ENCODE measurements around the gene AFAP1. TPM values are rescaled to one million over a fixed set of nuclear protein-coding genes. Genes with fewer than 3 reads are reported as not detected.

The AFAP1 gene
- total RNA-seq, 4 donors from 2014 or later, result 4.4 to 16.6 (median 10.7) TPM

DNA sequence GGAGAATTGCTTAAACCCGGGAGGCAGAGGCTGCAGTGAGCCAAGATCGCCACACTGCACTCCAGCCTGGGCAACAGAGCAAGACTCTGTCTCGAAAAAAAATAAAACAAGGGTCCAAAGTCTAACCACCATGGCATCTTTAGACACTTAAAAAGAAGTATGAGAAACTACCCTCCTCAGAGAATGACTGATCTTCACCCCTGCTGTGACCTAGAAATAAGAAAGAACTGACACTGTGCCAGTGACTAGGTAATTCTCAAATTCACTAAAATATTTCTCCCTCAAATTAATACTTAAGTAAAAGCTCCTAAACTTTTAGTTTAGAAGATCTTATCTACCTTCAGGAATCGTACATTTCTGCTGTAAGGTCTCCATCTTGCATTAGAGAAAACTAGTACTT is 80.3 kb downstream of the AFAP1 start:
- H3K36me3 ChIP-seq, result peaks cover 0 to 23% (median 0%) of the 10 kb centered on the region in 3 donors
- TF ChIP-seq CTCF (IDR thresholded peaks at IDR 0.05) (no peak), POLR2A (IDR thresholded peaks at IDR 0.05) (no peak)
- H3K27me3 ChIP-seq, result no peaks in the 10 kb centered on the region
- no peak overlapping the region for H3K27ac ChIP-seq
- WGBS, 2 donors, result 60 to 81% methylated on average over 3 of the region's 4 CpGs
- no peaks in the 10 kb centered on the region for H3K9me3 ChIP-seq
- intact Hi-C loops (cut with DNase I), result no loop called here
- no peak overlapping the region for H3K4me3 ChIP-seq
- peaks cover 0 to 53% (median 21%) of the 10 kb centered on the region in 3 donors for H3K4me1 ChIP-seq
- no peak for DNase-seq

- Histone ChIP-seq H3K4me3 (no peak overlapping the region), H3K9me3 (no peaks in the 10 kb centered on the region), H3K27me3 (no peaks in the 10 kb centered on the region), H3K27ac (peak overlapping the region in 2 of 4 donors; percentile 19 to 42), H3K36me3 (peaks cover 0 to 32% (median 0%) of the 10 kb centered on the region in 3 donors), H3K4me1 (peaks cover 0 to 57% (median 21%) of the 10 kb centered on the region in 3 donors)
- TF ChIP-seq POLR2A (IDR thresholded peaks at IDR 0.05), result no peak
- 61 to 65% methylated on average over 5 of the region's 5 CpGs for WGBS, 2 donors
- intact Hi-C loops (cut with DNase I), result no loop called here
- DNase-seq, result no peak
These were observed 81.2 kb downstream of the AFAP1 start for GRCh38 chr4:7858498-7858897.

GRCh38 chr4:7857993-7858392 is 81.7 kb downstream of the AFAP1 start:
- intact Hi-C loops (cut with DNase I), result no loop called here
- peaks cover 0 to 60% (median 21%) of the 10 kb centered on the region in 3 donors for H3K4me1 ChIP-seq
- peak overlapping the region in 2 of 4 donors; percentile 42 to 71 for H3K27ac ChIP-seq
- H3K9me3 ChIP-seq, result no peaks in the 10 kb centered on the region
- no peak for TF ChIP-seq CTCF (IDR thresholded peaks at IDR 0.05)
- TF ChIP-seq POLR2A (IDR thresholded peaks at IDR 0.05), result no peak
- peaks cover 0 to 37% (median 0%) of the 10 kb centered on the region in 3 donors for H3K36me3 ChIP-seq
- no peaks in the 10 kb centered on the region for H3K27me3 ChIP-seq
- no peak overlapping the region for H3K4me3 ChIP-seq
- WGBS, 2 donors, result 43 to 79% methylated on average over 2 of the region's 2 CpGs
- DNase-seq, result no peak

DNA sequence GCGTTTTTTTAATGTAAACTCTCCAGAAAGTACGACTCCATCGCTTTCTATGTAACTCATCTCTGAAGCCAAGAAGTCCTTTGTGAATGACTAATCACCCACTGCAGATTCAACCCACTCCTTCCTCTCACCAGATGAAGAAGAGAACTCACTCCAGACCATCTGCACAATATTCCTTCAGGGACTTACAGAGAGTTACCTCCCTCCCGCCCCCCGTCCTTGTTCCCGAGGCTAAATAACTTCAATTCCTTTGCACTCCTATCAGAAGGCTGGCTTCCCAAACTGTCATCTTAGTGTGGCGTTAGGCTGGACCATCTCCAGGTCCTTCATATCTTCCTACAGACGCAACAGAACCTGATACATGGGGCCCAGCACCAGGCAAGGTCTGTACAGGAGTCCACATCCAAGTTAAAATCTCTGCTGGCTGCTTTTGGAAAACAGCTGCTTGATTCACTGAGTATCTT is 82.4 kb downstream of the AFAP1 start:
- Histone ChIP-seq H3K36me3 (peaks cover 0 to 44% (median 0%) of the 10 kb centered on the region in 3 donors), H3K27ac (peak overlapping the region in 3 of 4 donors; percentile 25 to 71 (median 42)), H3K27me3 (no peaks in the 10 kb centered on the region), H3K4me3 (no peak overlapping the region), H3K9me3 (no peaks in the 10 kb centered on the region), H3K4me1 (peaks cover 0 to 57% (median 21%) of the 10 kb centered on the region in 3 donors)
- TF ChIP-seq POLR2A (IDR thresholded peaks at IDR 0.05) (no peak), CTCF (IDR thresholded peaks at IDR 0.05) (no peak)
- DNase-seq, result no peak
- 34 to 77% methylated on average over 4 to 8 of the region's 8 CpGs for WGBS, 2 donors
- intact Hi-C loops (cut with DNase I), result no loop called here

DNA sequence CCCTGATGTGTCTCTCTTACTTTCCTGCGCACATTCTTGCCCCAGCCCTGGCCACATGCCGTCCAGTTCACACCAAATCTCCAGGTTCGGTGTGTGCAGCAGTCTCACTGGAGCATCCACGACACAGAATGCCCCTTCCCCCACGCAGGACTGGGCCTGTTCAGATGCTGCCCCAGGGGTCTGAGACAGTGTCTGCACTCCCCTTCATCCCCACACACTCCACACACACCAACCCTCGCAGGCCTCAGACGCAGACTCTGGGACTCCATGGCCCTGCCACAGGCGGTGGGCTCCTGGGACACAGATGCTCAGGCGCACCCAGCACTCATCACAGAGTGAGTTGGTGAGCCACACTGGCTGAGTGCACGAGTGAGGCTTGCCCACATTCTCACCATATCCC is 83.9 kb downstream of the AFAP1 start:
- DNase-seq, result no peak
- peaks cover 0 to 50% (median 0%) of the 10 kb centered on the region in 3 donors for H3K36me3 ChIP-seq
- peak overlapping the region in 1 of 4 donors; percentile 50 for H3K27ac ChIP-seq
- no peak overlapping the region for H3K4me3 ChIP-seq
- TF ChIP-seq POLR2A (IDR thresholded peaks at IDR 0.05) (no peak), CTCF (IDR thresholded peaks at IDR 0.05) (no peak)
- 85 to 96% methylated on average over 8 of the region's 10 CpGs for WGBS, 2 donors
- H3K27me3 ChIP-seq, result no peaks in the 10 kb centered on the region
- intact Hi-C loops (cut with DNase I), result no loop called here
- H3K4me1 ChIP-seq, result peaks cover 0 to 42% (median 15%) of the 10 kb centered on the region in 3 donors
- H3K9me3 ChIP-seq, result no peaks in the 10 kb centered on the region

Data from esophagus squamous epithelium (tissue), 5 donors.